Measurements from ENCODE around the gene PXDN.
"Not testable (repeated sequence)": the region's sequence is repeated elsewhere in the genome, so short reads cannot be mapped to it uniquely, and the experiment has no call there.

Gene PXDN

DNA sequence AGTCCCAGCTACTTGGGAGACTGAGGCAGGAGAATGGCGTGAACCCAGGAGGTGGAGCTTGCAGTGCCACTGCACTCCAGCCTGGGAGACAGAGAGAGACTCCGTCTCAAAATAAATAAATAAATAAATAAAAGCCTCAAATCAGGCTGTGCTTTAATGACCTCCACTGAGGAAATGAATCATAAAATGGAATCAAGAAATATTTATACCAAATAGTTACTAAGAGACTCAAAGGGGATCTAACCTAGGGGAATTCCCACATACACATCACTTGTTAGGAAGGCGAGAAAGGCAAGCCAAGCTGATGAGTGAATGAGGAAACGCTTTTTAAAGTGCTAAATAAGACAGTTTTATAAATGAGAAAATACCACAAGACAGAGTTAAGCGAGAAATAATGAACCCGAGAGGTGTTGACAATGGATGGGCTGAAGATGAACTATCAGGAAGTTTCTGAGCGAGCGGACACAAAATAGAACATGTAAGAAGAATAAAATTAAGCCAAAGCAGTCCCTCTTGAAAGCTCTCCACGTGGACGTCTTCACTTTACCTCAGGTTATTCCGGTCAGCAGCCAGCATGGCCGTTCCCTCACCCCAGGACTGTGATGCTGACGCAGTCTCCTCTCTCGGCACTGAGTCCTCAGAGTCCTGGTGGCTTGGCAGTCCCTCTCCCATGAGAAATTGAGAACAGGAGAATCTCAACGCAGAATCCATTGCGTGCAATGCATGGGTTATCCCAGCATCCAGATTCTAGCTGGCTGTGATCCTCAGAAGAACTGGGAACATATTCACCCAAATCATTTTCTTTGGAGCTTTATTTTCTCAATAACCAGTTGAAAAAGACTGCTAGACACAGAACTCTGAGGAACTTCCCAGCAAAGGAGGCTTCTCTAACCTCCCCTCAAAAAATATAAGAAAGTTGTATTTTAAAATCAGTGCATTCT lies 22.3 kb downstream of the PXDN start:
- DNase-seq: no peak

GRCh38 chr2:1718339-1719220 lies 25.7 kb downstream of the PXDN start:
- DNase-seq: no peak

GRCh38 chr2:1717113-1717512 lies 27.2 kb downstream of the PXDN start:
- no peak for DNase-seq

DNA sequence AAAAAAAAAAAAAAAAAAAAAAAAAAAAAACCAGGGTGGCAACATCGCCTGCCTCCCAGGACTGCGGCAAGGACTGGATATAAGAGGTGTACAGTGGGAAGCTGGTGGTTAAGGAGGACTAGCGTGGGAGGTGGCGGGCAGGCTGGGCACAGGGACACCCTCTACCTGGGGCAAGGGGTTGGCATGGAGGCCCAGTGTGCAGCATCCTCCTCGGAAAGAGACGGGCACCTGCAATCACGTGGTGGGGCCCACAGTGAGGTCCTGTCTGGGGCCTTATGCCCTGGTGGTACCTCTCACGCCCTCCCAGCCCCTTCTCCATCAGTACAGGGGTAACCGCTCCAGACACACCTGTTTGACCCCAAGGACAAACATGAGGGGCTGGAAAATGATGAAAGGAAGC lies 27.9 kb downstream of the PXDN start:
- DNase-seq: no peak

DNA sequence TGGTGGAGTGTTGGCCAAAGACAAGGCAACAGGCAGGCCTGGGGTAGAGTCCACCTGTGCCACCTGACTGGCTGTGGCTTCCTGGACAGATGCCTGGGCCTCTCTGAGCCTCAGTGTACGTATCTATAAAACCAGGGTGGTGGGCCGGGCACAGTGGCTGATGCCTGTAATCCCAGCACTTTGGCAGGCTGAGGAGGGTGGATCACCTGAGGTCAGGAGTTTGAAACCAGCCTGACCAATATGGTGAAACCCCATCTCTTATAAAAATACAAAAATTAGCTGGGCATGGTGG lies 28.4 kb downstream of the PXDN start:
- DNase-seq: not testable (repeated sequence)

- no peak for DNase-seq
Measured at GRCh38 chr2:1715184-1716013, 28.9 kb downstream of the PXDN start.

DNA sequence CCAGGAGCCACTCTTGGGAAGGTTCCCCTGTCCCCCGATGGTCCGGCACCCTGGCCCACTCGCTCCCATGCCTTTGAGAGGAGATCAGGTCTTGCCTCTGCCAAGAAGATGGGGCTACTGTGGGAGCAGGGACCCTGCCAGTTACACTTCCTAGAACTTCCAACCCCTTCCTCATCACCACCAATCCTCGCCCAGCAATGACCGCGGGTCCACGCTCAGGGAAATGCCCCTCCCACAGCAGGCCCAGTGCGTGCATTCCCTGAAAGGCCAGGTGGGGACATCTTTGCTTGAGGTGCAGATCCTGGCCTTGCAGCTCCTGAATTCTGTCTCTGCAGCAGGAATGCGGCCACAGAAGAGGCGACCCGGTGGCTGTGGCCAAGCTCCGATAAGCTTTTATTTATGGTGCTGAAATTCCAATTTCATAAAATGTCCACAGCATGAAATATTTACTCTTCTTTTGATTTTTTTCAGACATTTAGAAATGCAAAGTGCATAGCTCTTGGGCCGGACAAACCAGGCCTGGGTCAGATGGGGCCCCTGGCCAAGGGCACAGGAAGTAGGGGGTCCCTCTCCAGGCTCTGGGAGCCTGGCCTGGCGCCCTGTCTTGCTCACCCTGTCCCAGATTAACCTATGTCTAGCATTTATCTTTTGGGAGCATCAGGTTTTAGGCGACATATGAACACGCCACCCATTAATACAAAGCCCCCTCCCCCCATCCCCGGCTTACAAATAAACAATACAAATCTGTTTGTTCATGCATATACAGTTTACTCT lies 29.8 kb downstream of the PXDN start:
- no peak for DNase-seq

GRCh38 chr2:1713839-1714236 lies 30.5 kb downstream of the PXDN start:
- DNase-seq: no peak

GRCh38 chr2:1713142-1713838 lies 31.0 kb downstream of the PXDN start:
- DNase-seq: no peak

DNA sequence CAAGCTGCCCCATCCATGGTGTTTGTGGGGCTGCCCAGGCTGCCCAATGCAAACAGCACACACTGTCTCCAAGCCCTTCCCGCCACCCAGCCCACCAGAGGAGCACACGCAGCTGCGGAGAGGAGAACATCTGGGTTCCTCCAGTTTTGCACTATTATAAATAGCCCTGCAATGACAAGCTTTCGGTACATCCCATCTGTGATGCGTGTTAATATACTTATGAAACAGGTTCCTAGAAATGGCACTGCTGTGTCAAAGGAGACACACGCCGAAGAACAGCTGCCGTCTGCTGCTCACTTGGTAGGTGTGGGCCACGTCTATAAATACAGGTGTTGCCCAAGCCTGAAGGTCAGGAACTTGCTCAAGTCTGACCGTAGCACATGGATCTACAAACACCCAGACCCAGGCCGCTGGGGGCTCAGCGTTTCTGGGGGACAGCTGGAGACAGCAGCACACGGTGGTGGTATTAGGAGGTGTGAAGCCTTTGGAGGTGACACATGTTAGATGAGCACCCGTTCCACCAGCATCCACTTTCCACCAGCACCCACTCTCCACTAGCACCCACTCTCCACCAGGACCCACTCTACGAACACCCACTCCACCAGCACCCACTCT lies 34.3 kb downstream of the PXDN start:
- no peak for DNase-seq

- DNase-seq: no peak
Measured at GRCh38 chr2:1709335-1709605, 35.0 kb downstream of the PXDN start.

GRCh38 chr2:1708476-1709334 lies 35.6 kb downstream of the PXDN start:
- DNase-seq: no peak

DNA sequence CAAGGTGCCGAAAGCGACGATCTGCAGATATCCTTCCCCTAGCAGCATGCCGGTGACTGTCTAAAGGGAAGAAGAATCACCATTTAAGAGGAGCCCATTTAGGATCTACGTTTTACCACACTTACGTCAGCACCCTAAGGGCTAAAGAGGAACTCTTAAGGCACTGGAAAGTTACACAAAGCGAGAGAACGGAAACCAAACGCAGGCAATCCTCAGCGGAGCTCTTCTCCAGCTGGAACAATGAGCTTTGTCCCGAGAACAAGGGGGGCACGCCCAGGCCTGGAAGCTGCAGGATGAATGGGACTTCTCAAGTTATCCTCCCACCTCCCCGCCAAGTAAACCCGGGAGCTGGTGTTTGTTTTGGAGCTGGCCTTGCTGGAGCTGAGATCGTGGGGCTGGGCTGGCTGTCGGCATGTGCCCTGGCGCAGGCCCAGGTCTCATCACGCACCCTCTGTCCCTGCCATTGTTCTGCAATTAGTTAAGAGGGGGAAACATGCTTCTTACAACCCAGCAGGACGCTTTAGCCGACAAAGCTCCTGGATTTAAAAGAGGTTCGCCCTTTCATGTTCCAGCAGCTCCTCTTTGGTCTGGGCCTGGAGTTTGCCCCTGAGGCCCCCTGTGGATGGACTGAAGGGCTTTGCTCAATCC lies 36.4 kb downstream of the PXDN start:
- no peak for DNase-seq

GRCh38 chr2:1706089-1706841 lies 38.0 kb downstream of the PXDN start:
- not testable (repeated sequence) for DNase-seq

DNA sequence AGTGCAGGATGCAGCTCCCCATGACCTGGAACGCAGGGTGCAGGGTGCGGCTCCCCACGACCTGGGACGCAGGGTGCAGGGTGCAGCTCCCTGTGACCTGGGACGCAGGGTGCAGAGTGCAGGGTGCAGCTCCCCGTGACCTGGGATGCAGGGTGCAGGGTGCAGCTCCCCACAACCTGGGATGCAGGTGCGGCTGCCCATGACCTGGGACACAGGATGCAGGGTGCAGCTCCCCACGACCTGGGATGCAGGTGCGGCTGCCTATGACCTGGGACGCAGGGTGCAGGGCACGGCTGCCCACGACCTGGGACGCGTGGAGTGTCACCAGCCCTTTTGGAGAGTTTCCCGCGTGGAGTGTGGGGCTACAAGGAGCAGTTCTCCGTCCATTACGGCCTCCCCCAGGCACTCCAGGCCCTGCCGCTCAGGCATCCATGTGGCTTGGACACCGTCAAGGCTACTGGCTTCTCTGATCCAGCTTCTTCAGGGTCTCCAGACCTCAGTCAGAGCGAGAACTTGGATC lies 38.7 kb downstream of the PXDN start:
- DNase-seq: no peak

DNA sequence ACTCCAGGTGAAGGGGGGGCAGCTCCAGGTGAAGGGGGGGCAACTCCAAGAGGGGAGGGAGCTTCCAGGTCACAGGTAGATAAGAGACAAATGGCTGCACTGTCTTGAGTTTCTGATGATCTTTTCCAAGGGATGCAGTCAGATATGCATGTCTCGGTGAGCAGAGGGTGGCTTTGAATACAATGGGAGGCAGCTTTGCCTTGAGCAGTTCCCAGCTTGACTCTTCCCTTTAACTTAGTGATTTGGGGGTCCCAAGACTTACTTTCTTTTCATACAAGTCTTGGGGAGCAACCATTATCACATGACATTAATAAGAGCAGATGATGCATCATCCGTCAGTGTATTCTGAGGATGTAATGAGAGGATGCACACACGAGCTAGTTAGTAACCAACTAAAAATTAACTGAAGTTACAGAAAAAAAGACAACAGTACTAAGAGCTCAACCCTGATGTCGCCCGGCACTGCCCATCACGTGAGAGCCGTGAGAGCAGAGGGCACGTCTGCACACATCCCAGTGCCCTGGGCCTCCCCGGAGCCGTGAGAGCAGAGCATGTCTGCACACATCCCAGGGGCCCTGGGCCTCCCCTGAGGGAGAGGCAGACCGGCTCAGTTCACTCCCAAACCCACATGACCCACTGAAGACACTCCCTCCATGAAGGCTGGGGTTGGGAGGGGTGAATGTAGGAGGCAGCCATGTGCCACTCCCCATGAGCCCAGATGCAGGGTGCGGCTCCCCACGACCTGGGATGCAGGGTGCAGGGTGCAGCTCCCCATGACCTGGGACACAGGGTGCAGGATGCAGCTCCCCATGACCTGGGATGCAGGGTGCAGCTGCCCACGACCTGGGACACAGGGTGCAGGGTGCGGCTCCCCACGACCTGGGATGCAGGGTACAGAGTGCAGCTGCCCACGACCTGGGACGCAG lies 39.4 kb downstream of the PXDN start:
- DNase-seq: no peak

- no peak for DNase-seq
Measured at GRCh38 chr2:1702186-1702565, 42.1 kb downstream of the PXDN start.
